SK-N-MC (cell line): ENCODE results near the gene ADAM21.
"Not testable (repeated sequence)": the region's sequence is repeated elsewhere in the genome, so short reads cannot be mapped to it uniquely, and the experiment has no call there.

ENCODE experiments used
- DNase-seq: peaks from one replicate; pipeline ENCODE4 v3.0.0-alpha.2; 2011; ENCODE audit warnings: low read depth, low spot score
- H3K27ac ChIP-seq: fragments of 200-600 bp; sonication (generic); 2 replicates; pipeline ENCODE4 v1.5.1; 2016; ENCODE audit warnings: mixed run types
- H3K36me3 ChIP-seq: fragments of 200-600 bp; sonication (generic); 2 replicates; pipeline ENCODE4 v1.6.1; 2017; ENCODE audit warnings: antibody characterized with exemption, low read length, mixed read lengths; ENCODE audit not compliant: insufficient read depth
- H3K4me3 ChIP-seq: fragments of 200-600 bp; sonication (generic); 2 replicates; pipeline ENCODE4 v1.5.1; 2016
- H3K9ac ChIP-seq: fragments of 200-600 bp; sonication (generic); 2 replicates; pipeline ENCODE4 v1.8.0; 2017; ENCODE audit warnings: mixed run types, mixed read lengths; ENCODE audit not compliant: insufficient read length
- H3K9me3 ChIP-seq: fragments of 200-600 bp; sonication (generic); 2 replicates; pipeline ENCODE4 v1.6.1; 2017; ENCODE audit warnings: low read depth, mild to moderate bottlenecking, antibody characterized with exemption, low read length, moderate library complexity, mixed read lengths
- EZH2 ChIP-seq: fragments of 200-600 bp; sonication (generic); IDR thresholded peaks from one replicate; pipeline ENCODE4 v1.6.1; 2017; ENCODE audit warnings: antibody characterized with exemption
- FOXP2 ChIP-seq: optimal IDR thresholded peaks from 2 replicates; pipeline ENCODE3; 2011; ENCODE audit warnings: mild to moderate bottlenecking, moderate library complexity; ENCODE audit not compliant: insufficient read depth; ENCODE audit errors: extremely low read length, control extremely low read depth
- POLR2AphosphoS5 ChIP-seq: IDR thresholded peaks from 2 replicates; pipeline ENCODE4 v1.6.1; 2012; ENCODE audit warnings: mild to moderate bottlenecking, low read depth, low read length, borderline replicate concordance

Gene ADAM21

GRCh38 chr14:70472253-70473159 lies 20.5 kb downstream of the ADAM21 start:
- TF ChIP-seq POLR2AphosphoS5 (no peak), FOXP2 (no peak), EZH2 (no peak)
- Histone ChIP-seq H3K27ac (no peak overlapping the region), H3K4me3 (no peak overlapping the region), H3K36me3 (no peaks in the 10 kb centered on the region), H3K9ac (no peak overlapping the region), H3K9me3 (no peaks in the 10 kb centered on the region)
- DNase-seq = no peak

DNA sequence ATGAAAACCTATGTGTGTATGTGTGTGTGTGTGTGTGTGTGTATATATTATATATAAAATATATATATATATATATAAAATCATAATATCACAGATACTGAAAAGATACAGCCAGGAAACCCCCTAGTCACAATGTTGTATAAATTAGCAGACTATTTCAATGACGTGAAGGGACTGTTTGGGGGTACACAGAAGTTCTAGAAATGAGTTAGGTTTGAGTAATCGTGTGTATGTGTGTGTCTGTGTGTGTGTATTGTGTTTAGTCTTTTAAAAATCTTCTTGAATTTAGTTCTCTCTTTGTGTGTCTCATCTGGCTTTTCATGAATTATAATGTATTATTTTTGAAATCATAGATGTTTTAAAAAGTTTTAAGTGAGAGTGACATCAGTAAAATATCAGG lies 21.9 kb downstream of the ADAM21 start:
- no peak overlapping the region for H3K27ac ChIP-seq
- DNase-seq = no peak
- no peaks in the 10 kb centered on the region for H3K9me3 ChIP-seq
- no peaks in the 10 kb centered on the region for H3K36me3 ChIP-seq
- H3K9ac ChIP-seq = no peak overlapping the region
- TF ChIP-seq POLR2AphosphoS5 (no peak), FOXP2 (no peak)
- H3K4me3 ChIP-seq = no peak overlapping the region

DNA sequence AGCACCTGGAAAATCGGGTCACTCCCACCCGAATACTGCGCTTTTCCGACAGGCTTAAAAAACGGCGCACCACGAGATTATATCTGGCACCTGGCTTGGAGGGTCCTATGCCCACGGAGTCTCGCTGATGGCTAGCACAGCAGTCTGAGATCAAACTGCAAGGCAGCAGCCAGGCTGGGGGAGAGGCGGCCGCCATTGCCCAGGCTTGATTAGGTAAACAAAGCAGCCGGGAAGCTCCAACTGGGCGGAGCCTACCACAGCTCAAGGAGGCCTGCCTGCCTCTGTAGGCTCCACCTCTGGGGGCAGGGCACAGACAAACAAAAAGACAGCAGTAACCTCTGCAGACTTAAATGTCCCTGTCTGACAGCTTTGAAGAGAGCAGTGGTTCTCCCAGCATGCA lies 23.5 kb downstream of the ADAM21 start:
- H3K9ac ChIP-seq, H3K27ac ChIP-seq, H3K9me3 ChIP-seq: not testable (repeated sequence)

GRCh38 chr14:70477356-70478105 lies 25.6 kb downstream of the ADAM21 start:
- DNase-seq, H3K4me3 ChIP-seq: not testable (repeated sequence)

More for the DNA sequence above, 23.5 kb downstream of the ADAM21 start:
- H3K36me3 ChIP-seq, H3K4me3 ChIP-seq, DNase-seq: not testable (repeated sequence)

DNA sequence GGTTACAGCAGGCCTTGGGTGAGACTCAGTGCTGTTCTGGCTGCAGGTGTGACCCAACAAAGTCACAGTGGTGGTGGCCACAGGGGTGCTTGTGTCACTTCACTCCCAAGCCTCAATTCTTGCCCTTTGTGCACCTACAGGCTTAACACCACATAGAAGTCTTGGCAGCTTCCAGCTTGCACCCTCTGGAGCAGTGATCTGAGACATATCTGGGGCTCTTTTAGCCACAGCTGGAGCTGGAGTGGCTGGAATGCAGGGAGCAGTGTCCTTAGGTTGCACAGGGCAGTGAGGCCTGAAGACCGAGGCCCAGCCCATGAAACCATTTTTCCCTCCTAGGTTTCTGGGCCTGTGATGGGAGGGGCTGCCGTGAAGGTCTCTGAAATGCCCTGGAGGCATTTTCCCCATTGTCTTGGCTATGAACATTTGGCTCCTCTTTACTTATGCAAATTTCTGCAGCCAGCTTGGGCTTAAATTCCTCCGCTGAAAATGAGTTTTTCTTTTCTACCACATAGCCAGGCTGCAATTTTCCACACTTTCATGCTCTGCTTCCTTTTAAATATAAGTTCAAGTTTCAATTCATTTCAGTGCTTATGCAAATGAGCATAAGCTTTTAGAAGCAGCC lies 37.7 kb downstream of the ADAM21 start:
- Histone ChIP-seq H3K9me3 (peaks cover 6% of the 10 kb centered on the region; the same call in 1 of the 2 replicates), H3K27ac (no peak overlapping the region), H3K9ac (no peak overlapping the region), H3K4me3 (no peak overlapping the region), H3K36me3 (no peaks in the 10 kb centered on the region; the same call in 1 of the 2 replicates)
- DNase-seq = no peak
- no peak for TF ChIP-seq FOXP2
- TF ChIP-seq EZH2 = no peak
- TF ChIP-seq POLR2AphosphoS5 = no peak

More at GRCh38 chr14:70477356-70478105, 25.6 kb downstream of the ADAM21 start:
- not testable (repeated sequence) for H3K36me3 ChIP-seq, H3K9me3 ChIP-seq, H3K27ac ChIP-seq, H3K9ac ChIP-seq

DNA sequence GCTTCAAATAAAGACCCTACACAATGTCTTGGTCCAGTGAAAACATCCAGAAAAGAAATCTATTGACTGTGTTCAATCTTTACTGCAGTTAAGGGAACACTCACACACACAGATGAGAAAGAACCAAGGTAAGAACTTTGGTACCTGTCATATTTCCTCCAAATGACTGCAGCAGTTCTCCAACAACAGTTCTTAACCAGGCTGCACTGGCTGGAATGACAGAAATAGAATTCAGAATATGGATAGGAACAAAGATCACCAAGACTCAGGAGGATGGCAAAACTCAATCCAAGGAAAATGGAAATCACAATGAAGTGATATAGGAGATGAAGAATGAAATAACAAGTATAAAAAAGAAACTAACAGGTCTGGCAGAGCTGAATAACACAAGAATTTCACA lies 46.2 kb downstream of the ADAM21 start:
- H3K27ac ChIP-seq = no peak overlapping the region
- no peak for DNase-seq
- no peak overlapping the region for H3K9ac ChIP-seq
- H3K9me3 ChIP-seq = no peaks in the 10 kb centered on the region
- no peak overlapping the region for H3K4me3 ChIP-seq
- no peaks in the 10 kb centered on the region for H3K36me3 ChIP-seq
- TF ChIP-seq FOXP2 = no peak
- TF ChIP-seq POLR2AphosphoS5 = no peak
- TF ChIP-seq EZH2 = no peak
